GM19468 (cell line): ENCODE measurements around the gene GLIS1.

Source experiments
- ATAC-seq: cut with Tn5 transposase; IDR thresholded peaks from one replicate; pipeline ENCODE4 v1.9.1; 2021; ENCODE audit warnings: mild to moderate bottlenecking, moderate library complexity, moderate number of reproducible peaks; ENCODE audit not compliant: unreplicated experiment; ENCODE audit errors: extremely low read depth

GLIS1 gene

GRCh38 chr1:53543778-53544695 is 194.9 kb downstream of the GLIS1 start:
- no peak for ATAC-seq

DNA sequence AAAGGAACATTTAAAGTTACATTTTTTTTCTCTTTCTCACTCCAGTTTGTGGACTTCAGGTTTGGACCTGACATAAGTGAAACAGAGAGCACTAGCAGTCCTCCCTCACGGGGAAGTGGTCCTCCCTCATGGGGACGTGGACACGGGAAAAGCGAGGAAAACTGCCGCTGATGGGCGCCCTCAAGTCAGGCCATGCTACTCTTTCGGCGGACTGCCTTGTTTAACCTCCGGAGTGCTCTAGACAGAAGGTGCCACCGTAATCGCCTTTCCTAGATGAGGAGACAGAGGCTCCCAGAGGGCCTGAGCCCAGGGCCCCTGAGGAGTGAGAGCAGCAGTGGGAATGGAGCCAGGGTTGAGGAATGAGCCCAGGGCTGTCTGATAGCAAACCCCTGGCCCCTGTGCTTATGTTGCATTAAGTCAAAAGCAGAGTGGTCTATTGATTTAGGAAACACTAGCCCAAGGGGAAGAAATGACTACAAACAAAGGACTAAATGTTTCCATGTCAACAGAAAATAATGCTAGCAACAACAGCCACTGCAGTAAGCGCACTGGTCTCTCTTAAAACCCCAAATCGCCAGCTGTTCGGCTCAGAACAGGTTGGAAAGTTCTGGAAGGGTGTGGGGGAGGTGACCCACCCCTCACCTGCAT is 195.7 kb downstream of the GLIS1 start:
- no peak for ATAC-seq

DNA sequence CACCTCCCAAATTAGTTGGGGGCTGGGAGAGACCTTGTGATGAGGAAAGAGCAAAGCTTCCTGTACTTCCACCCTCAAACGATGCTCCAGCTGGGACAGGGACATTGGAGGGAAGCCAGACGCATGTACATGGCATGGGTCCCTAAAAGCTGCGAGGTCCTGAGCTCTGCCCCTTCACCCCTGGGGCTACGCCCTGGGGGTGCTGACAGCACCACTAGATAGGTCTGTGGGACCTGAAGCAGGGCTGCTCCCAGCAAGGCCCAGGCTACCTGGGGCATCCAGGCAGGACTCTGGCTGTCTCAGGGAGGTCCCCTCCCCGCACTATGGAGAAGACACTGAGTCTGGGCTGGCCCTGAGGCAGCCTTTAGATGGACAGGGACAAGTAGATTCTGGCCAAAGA is 196.4 kb downstream of the GLIS1 start:
- no peak for ATAC-seq

- no peak for ATAC-seq
Observed at GRCh38 chr1:53541761-53542550, 197.0 kb downstream of the GLIS1 start.

DNA sequence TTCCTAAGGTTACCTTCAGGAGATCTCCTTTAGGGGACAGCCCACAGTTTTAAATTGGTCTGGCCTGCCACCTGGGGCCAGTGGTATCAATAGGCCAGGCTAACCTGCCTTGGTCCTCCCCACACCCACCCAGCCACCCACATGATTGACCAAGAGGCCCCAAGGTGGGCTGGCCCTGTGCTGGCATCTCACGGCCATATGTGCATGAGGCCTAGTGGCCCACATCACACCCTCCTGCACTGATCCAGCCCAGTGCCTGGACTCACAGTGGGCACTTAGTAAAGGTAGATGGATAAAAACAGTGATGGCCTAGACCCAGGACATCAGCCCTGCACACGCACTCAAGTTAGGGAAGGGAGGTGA is 197.7 kb downstream of the GLIS1 start:
- ATAC-seq, result no peak

DNA sequence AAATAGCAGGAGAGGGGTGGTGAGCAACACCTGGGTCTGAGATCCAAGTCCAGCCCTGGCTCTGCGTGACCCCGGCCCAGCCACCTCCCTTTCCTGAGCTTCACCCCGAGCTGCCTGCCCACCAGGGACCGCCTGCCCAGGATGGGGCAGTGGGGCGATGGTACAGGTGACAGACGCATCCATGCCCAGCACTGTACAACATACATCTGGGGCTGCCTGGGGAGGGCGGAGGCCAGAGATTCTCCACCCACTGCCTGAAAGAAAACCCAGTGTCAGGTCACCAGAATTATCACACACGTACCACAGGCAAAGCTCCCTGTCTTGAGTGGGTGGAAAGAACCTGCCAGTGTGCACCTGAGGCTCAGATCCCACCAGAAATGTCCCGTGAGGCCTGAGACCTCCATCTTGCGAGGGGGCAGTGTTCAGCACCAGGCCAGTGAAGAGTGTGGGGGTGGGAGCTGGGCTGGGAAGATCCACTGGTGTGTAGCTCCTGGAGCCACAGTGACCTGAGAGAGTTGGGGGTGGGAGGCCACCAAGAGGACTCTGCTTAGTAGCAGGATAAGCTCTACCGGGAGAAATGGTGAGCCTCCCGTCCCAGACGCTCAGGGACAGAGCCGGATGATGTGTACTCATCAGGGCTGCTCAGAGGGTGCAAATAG is 198.2 kb downstream of the GLIS1 start:
- ATAC-seq, result no peak

GRCh38 chr1:53539711-53540603 is 199.0 kb downstream of the GLIS1 start:
- no peak for ATAC-seq

- ATAC-seq, result no peak
Observed at GRCh38 chr1:53539226-53539625, 199.7 kb downstream of the GLIS1 start.

DNA sequence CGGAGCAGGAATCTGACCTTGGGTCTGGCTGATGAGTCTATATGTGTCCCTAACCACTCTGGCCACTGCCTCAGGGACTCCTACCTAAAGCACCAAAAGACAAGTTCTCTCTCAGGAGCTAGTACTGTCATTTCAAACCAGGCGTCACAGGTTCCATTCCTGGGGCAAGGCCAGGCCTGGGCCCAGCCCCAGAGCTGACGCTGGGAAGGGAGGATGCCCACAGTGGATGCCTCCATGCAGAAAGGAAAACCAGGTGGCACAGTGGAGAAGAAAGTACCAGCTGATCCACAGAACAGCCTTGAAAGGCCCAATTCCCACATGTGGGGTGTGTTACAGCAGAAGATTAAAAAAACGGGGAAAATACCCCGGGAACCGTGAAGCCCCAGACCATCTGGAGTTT is 202.4 kb downstream of the GLIS1 start:
- no peak for ATAC-seq

GRCh38 chr1:53535846-53536245 is 203.1 kb downstream of the GLIS1 start:
- ATAC-seq, result no peak

GRCh38 chr1:53535226-53535625 is 203.7 kb downstream of the GLIS1 start:
- no peak for ATAC-seq

DNA sequence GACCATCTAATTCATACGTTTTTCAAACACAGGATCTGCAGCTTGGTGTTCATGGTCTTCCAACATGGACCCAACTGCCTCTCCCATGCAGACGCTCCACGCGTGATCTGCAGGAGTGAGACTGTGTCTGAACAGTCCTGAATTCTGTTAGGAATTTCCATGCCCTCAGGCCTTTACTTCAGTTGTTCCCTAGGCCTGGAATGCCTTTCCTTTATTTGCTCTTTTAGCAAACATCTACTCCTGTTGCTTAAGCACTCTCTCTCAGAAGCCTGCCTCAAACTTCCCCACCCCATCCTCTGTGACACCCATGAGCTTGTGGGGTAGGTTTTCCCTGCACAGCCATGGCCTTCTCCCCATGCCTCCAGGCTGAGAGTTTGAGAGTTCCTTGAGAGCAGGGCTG is 206.1 kb downstream of the GLIS1 start:
- ATAC-seq, result no peak

DNA sequence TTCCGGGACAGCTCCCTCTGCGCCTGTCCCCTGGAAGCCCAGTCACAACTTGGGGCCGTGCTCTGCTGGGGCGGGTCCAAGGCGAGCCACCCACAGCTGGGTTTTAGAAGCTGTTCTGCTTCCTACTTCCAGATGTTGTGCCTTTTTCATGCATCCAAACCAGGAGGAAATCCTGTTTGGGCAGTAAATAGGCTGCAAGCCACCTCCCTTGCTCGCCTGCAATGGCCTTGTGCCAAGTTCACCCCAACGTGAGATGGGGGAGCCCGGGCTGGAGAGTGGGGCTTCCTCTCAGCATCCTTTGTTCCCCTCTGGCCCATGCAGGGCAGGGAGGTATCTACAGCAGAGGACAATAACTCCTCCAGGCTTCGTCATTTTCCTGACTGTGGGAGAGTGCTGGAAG is 206.6 kb downstream of the GLIS1 start:
- no peak for ATAC-seq

GRCh38 chr1:53530550-53530949 is 208.4 kb downstream of the GLIS1 start:
- ATAC-seq, result no peak

GRCh38 chr1:53529555-53529954 is 209.4 kb downstream of the GLIS1 start:
- no peak for ATAC-seq

GRCh38 chr1:53527368-53527767 is 211.6 kb downstream of the GLIS1 start:
- no peak for ATAC-seq

GRCh38 chr1:53526451-53527101 is 212.4 kb downstream of the GLIS1 start:
- no peak for ATAC-seq

DNA sequence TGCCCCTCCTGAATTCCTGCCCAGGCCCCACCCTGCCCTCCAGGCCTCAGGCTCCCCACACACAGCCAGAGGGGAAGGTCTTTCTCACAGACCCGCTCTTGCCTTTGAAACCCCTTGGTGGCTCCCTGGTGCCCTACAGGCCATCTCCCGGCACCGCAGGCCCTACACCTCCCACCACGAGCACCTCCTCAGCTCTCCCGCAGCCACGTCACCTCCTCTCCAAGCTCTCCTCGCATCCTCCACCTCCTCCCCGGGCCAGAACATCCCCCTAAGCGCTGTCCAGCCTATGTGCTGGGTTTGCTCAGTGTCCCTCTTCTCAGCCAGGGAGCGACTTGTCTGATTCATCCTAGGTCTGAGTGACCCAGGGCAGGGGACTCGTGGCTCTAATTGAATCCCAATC is 213.4 kb downstream of the GLIS1 start:
- ATAC-seq, result no peak
